Effector memory CD4-positive, alpha-beta T cell (primary cell): Measurements from ENCODE around the gene IRF8.

Experiments used
- DNase-seq, 3 donors: peaks; one replicate each; pipeline ENCODE4 v3.0.0-alpha.2; 2020
- H3K27ac ChIP-seq: 2 replicates; pipeline ENCODE4 v1.7.0; 2013; ENCODE audit warnings: mild to moderate bottlenecking, low read length, moderate library complexity; ENCODE audit not compliant: insufficient read depth, poor library complexity, severe bottlenecking
- H3K27me3 ChIP-seq: replicated peaks from 2 replicates; pipeline ENCODE4 v1.7.0; 2013; ENCODE audit warnings: mild to moderate bottlenecking, low read length; ENCODE audit not compliant: insufficient read depth, control insufficient read depth, poor library complexity, severe bottlenecking
- H3K36me3 ChIP-seq: 2 replicates; pipeline ENCODE4 v1.7.0; 2013; ENCODE audit warnings: mild to moderate bottlenecking, low read length, moderate library complexity; ENCODE audit not compliant: control insufficient read depth, insufficient read depth
- H3K4me1 ChIP-seq: 2 replicates; pipeline ENCODE4 v1.7.0; 2013; ENCODE audit warnings: low read length, mild to moderate bottlenecking; ENCODE audit not compliant: control insufficient read depth, insufficient read depth, poor library complexity, severe bottlenecking
- H3K4me3 ChIP-seq: 2 replicates; pipeline ENCODE4 v1.7.0; 2013; ENCODE audit warnings: low read length, low read depth, mild to moderate bottlenecking; ENCODE audit not compliant: insufficient read depth, poor library complexity, severe bottlenecking
- H3K9me3 ChIP-seq: 2 replicates; pipeline ENCODE4 v1.7.0; 2013; ENCODE audit warnings: mild to moderate bottlenecking, low read length, moderate library complexity; ENCODE audit not compliant: control insufficient read depth

IRF8 gene

DNA sequence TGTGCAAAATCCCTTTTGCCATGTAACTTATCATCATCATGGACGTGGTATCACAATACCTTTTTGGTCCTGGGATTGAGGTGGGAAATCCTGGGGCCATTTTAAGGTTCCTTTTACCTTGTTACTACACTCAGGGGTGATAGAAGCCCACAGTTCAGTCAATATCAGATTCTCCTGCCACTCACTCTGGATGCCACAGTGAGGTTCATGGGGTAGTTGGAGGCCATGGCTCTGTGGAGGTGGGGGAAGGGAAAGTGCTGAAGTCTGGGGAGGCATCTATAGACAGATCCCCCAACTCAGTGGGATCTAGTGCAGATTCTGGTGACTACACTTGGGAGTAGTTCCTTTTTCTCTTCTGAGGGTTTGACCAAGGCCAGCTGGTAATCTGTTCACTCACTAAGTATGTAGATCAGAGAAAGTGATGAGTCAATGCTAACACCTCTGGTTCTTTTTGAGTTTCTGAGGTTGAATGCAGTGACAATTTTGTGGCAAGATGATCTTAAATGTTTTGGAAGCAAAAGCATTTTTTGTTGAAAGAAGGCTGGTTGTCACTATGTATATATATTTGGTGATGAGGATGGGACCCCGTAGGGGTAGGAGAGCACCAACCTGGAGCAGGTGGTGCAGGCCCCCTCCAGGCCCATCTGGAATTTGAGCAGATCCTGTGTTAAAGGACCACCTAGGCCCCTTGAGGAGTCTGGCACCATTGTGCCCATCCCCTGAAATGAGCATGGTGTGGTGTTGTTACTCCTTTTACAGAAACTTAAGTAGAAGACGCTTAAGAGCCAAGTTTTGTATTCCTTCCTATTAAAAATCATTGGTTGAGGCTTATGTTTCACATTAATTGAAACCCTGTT lies 18.8 kb upstream of the IRF8 start:
- H3K27me3 ChIP-seq, result no peaks in the 10 kb centered on the region
- DNase-seq, result no peak
- H3K4me1 ChIP-seq, result no peaks in the 10 kb centered on the region
- no peak overlapping the region for H3K4me3 ChIP-seq
- H3K9me3 ChIP-seq, result no peaks in the 10 kb centered on the region
- H3K36me3 ChIP-seq, result no peaks in the 10 kb centered on the region
- H3K27ac ChIP-seq, result no peak overlapping the region

GRCh38 chr16:85880861-85881260 lies 18.1 kb upstream of the IRF8 start:
- H3K4me1 ChIP-seq, result no peaks in the 10 kb centered on the region
- H3K27me3 ChIP-seq, result no peaks in the 10 kb centered on the region
- H3K9me3 ChIP-seq, result no peaks in the 10 kb centered on the region
- DNase-seq, result no peak
- H3K36me3 ChIP-seq, result no peaks in the 10 kb centered on the region
- no peak overlapping the region for H3K27ac ChIP-seq
- H3K4me3 ChIP-seq, result no peak overlapping the region

- Histone ChIP-seq H3K36me3 (no peaks in the 10 kb centered on the region), H3K9me3 (no peaks in the 10 kb centered on the region), H3K27ac (no peak overlapping the region), H3K4me1 (no peaks in the 10 kb centered on the region), H3K27me3 (no peaks in the 10 kb centered on the region), H3K4me3 (no peak overlapping the region)
- no peak for DNase-seq
Observed at GRCh38 chr16:85881436-85881835, 17.5 kb upstream of the IRF8 start.

- Histone ChIP-seq H3K27me3 (no peaks in the 10 kb centered on the region), H3K27ac (no peak overlapping the region), H3K9me3 (no peaks in the 10 kb centered on the region), H3K4me3 (no peak overlapping the region), H3K36me3 (no peaks in the 10 kb centered on the region), H3K4me1 (no peaks in the 10 kb centered on the region)
- no peak for DNase-seq
Observed at GRCh38 chr16:85882181-85882810, 16.7 kb upstream of the IRF8 start.

- DNase-seq, result no peak
- no peak overlapping the region for H3K4me3 ChIP-seq
- no peaks in the 10 kb centered on the region for H3K36me3 ChIP-seq
- no peaks in the 10 kb centered on the region for H3K9me3 ChIP-seq
- H3K4me1 ChIP-seq, result no peaks in the 10 kb centered on the region
- H3K27ac ChIP-seq, result no peak overlapping the region
- no peaks in the 10 kb centered on the region for H3K27me3 ChIP-seq
Observed at GRCh38 chr16:85883813-85884212, 15.1 kb upstream of the IRF8 start.

DNA sequence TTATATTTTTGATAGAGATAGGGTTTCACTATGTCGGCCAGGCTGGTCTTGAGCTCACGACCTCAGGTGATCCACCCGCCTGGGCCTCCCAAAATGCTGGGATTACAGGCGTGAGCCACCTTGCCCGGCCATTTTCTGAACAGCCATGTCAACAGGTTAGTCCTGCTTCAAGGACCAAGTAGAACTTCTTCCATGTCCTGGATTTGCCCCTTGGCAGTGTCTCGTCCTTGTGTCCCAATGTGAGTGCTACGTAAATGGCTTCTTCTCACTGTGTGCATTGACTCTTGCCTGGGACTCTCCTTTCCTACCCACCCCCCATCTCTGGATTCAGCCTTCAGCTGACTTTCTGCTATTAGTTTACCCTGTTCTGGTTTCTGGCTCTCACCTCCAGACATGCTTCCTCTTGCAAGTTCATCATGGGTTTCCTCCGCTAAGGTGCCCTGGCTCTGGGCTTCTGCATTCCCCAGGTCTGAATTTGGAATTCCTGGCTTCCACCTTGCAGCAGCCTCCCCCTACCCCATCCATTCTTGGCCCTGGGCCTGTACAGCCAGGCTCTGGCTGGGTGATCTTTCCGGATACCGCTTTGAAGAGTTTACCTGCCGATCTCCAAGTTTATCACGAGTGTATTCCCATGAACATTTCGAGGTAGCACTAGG lies 14.0 kb upstream of the IRF8 start:
- no peaks in the 10 kb centered on the region for H3K9me3 ChIP-seq
- no peaks in the 10 kb centered on the region for H3K4me1 ChIP-seq
- H3K36me3 ChIP-seq, result no peaks in the 10 kb centered on the region
- H3K27me3 ChIP-seq, result no peaks in the 10 kb centered on the region
- no peak for DNase-seq
- no peak overlapping the region for H3K4me3 ChIP-seq
- H3K27ac ChIP-seq, result no peak overlapping the region

DNA sequence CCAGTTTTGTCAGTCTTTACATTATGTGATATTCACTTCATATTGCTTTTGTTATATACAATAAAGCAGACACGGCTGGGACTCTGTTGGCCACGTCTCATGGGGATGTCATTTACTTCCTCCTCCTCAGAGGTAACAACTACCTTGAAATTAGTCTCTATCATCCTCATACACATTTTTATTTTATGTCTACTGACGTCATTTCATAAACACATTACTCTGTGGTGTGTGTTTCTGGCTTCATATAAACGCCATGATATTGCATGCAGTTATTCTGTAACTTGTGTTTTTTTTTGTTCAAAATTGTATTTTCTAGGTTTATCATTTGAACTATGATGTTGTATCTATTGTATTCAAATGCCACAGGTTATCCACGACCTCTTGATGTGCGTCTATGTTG lies 13.4 kb upstream of the IRF8 start:
- no peak for DNase-seq
- H3K4me1 ChIP-seq, result no peaks in the 10 kb centered on the region
- H3K27me3 ChIP-seq, result no peaks in the 10 kb centered on the region
- H3K36me3 ChIP-seq, result no peaks in the 10 kb centered on the region
- no peaks in the 10 kb centered on the region for H3K9me3 ChIP-seq
- no peak overlapping the region for H3K27ac ChIP-seq
- no peak overlapping the region for H3K4me3 ChIP-seq

GRCh38 chr16:85888405-85889331 lies 10.3 kb upstream of the IRF8 start:
- Histone ChIP-seq H3K9me3 (no peaks in the 10 kb centered on the region), H3K36me3 (no peaks in the 10 kb centered on the region), H3K27me3 (no peaks in the 10 kb centered on the region), H3K4me3 (no peak overlapping the region), H3K27ac (no peak overlapping the region), H3K4me1 (no peaks in the 10 kb centered on the region)
- DNase-seq, result no peak

DNA sequence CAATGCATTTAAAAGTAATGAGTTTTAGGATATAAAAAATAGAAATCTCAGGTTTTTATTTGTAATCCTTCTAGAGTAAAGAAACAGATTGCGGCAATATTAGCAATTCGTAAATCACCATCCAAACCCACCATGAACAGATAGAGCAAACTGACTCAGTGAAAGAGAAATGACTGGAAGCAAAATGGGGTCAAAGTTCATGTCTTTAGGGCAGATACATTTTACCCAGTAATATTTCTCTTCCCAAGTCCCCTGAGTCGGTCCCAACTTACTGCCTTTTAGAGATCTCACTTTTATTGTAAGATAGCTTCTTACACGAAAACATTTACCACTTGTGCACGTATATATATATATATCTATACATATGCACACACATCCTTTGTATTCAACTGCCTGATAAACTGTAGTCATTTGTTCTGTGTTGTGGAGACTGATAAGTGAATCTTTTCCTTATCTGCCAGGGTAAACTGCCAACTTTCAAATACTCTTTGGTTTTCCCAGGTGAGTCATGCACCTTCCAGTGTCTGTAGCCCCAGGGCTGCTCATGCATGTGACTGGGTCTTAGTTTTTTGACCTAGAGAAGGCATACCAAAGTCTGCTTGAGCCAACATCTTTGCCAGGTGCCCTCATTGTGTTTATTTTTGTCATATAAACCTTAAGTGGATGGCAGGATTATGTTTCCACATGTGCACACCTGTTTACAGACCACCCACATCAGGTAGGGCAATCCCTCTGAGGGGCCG lies 7.8 kb upstream of the IRF8 start:
- Histone ChIP-seq H3K4me3 (no peak overlapping the region), H3K27ac (no peak overlapping the region), H3K36me3 (no peaks in the 10 kb centered on the region), H3K27me3 (no peaks in the 10 kb centered on the region), H3K4me1 (no peaks in the 10 kb centered on the region), H3K9me3 (no peaks in the 10 kb centered on the region)
- DNase-seq, result no peak
